Measurements from ENCODE around the gene PI4KA. TPM values are rescaled to one million over a fixed set of nuclear protein-coding genes. Genes with fewer than 3 reads are reported as not detected.

The PI4KA gene
- total and polyA plus RNA-seq, 2 of the 13 experiments (the other 11 are each of a cell fraction or from before 2014, with no cell fraction given), result 27.4 to 56.4 TPM

GRCh38 chr22:20858615-20859416 lies at the start of gene PI4KA, which contains the start of gene SNAP29 (continued):
- TF ChIP-seq TFE3 (CRISPR knock-in tag; IDR thresholded peaks at IDR 0.05) (peak; percentile 74), TCF12 (IDR thresholded peaks at IDR 0.05) (no peak), TCF12 (CRISPR knock-in tag; IDR thresholded peaks at IDR 0.05) (no peak), ZNF124 (CRISPR knock-in tag; IDR thresholded peaks at IDR 0.05) (peak; percentile 27; the same call in 1 of the 2 replicates), CBX1 (IDR thresholded peaks at IDR 0.05; ENCODE audit: low read depth) (peak; percentile 67), YY1 (IDR thresholded peaks at IDR 0.05; ENCODE audit: insufficient read depth, insufficient replicate concordance, low read depth, low read length) (peak; percentile 79), RFX5 (IDR thresholded peaks at IDR 0.05; ENCODE audit: low read depth, low read length) (peak; percentile 34; the same call in 1 of the 2 replicates), ZFY (CRISPR knock-in tag; IDR thresholded peaks at IDR 0.05) (peak; percentile 87)

- POLR2A ChIA-PET, result interaction anchor here (1.0 kb wide), 1 partner anchor 11 kb away, joined by 3 read pairs; the partner anchor contains the start of gene CRKL
- Histone ChIP-seq H3K9ac (ENCODE audit: insufficient read depth, low read depth, low read length) (no peak overlapping the region), H3K27ac (ENCODE audit: extremely low read length, insufficient read depth, low read length) (no peak overlapping the region), H4K20me1 (ENCODE audit: insufficient read depth, low read length) (no peaks in the 10 kb centered on the region), H3K4me3 (replicated peaks in 1 of 3; ENCODE audit: insufficient read depth in 1 of 3, low read depth in 2 of 3, low read length in 3 of 3) (no peak overlapping the region), H3K4me2 (ENCODE audit: low read depth, low read length) (no peak overlapping the region), H3K27me3 (ENCODE audit: control insufficient read depth in 1 of 2, insufficient read depth in 2 of 2, low read length in 2 of 2) (no peaks in the 10 kb centered on the region; a peak in 2 of 5 replicates), H3K9me3 (ENCODE audit: low read length) (no peaks in the 10 kb centered on the region), H3K4me1 (ENCODE audit: insufficient read depth, low read length) (peaks cover 36% of the 10 kb centered on the region), H2AFZ (ENCODE audit: low read length) (no peak overlapping the region), H3K79me2 (ENCODE audit: insufficient read depth, low read length) (no peaks in the 10 kb centered on the region), H3K36me3 (replicated peaks in 1 of 2; ENCODE audit: control insufficient read depth in 1 of 2, insufficient read depth in 2 of 2, low read length in 2 of 2) (no peaks in the 10 kb centered on the region)
- FAIRE-seq, result no peak
- WGBS (ENCODE audit: low lambda C conversion rate), result 36% methylated on average over 3 of the region's 3 CpGs
- no peak for ATAC-seq
- TF ChIP-seq ZNF646 (CRISPR knock-in tag; IDR thresholded peaks at IDR 0.05) (no peak), ZNF567 (CRISPR knock-in tag; IDR thresholded peaks at IDR 0.05; ENCODE audit: borderline replicate concordance) (no peak), TRIM24 (CRISPR knock-in tag; IDR thresholded peaks at IDR 0.05) (no peak), USF2 (IDR thresholded peaks at IDR 0.05; ENCODE audit: low read depth, low read length) (no peak), USF2 (CRISPR knock-in tag; IDR thresholded peaks at IDR 0.05; ENCODE audit: borderline replicate concordance) (no peak)
- DNase-seq (ENCODE audit: low spot score), result no peak
- intact Hi-C loops (cut with micrococcal nuclease; ENCODE audit: unreplicated experiment), result no loop called here
- CTCF ChIA-PET (ENCODE audit: low intra/inter-chr PET ratio, low total read pairs), result no interaction called here
- in situ Hi-C loops (cut with HindIII; ENCODE audit: extremely low pct_ligation_motif_present, low pct_unique_long_range_greater_than_20kb), result no loop called here
- BruUV-seq (replicated peaks), result no TSS peak
Measured at GRCh38 chr22:20906387-20906767, 47.8 kb upstream of the PI4KA start.

All from HepG2 (cell line).